DMS153 (cell line): ENCODE data around the gene CATSPERZ.

Experiments
- DNase-seq: peaks from one replicate; lab custom pipeline; 2025; lab: John Stamatoyannopoulos, UW

CATSPERZ gene

GRCh38 chr11:64299847-64300648 lies at the start of gene CATSPERZ:
CATSPERZ (plus strand) TSS chr11:64300358; CDS start chr11:64300411, 53 bp downstream.
- DNase-seq: no peak

GRCh38 chr11:64250415-64251015 lies 49.6 kb upstream of the CATSPERZ start:
- DNase-seq: no peak

- DNase-seq: no peak
Measured at GRCh38 chr11:64251016-64251752, 49.0 kb upstream of the CATSPERZ start, which contains the start of gene PLCB3. PLCB3 (plus strand) TSS chr11:64251530; CDS start chr11:64251650, 120 bp downstream.

- no peak for DNase-seq
Measured at GRCh38 chr11:64251753-64252002, 48.5 kb upstream of the CATSPERZ start.

- no peak for DNase-seq
Measured at GRCh38 chr11:64252003-64252872, 47.9 kb upstream of the CATSPERZ start.

GRCh38 chr11:64253043-64253442 lies 47.1 kb upstream of the CATSPERZ start:
- no peak for DNase-seq

GRCh38 chr11:64253481-64253880 lies 46.7 kb upstream of the CATSPERZ start:
- DNase-seq: no peak

GRCh38 chr11:64254326-64254725 lies 45.8 kb upstream of the CATSPERZ start:
- no peak for DNase-seq

- no peak for DNase-seq
Measured at GRCh38 chr11:64255135-64256128, 44.7 kb upstream of the CATSPERZ start.

- no peak for DNase-seq
Measured at GRCh38 chr11:64256300-64256699, 43.9 kb upstream of the CATSPERZ start.

- no peak for DNase-seq
Measured at GRCh38 chr11:64258356-64258755, 41.8 kb upstream of the CATSPERZ start.

- DNase-seq: no peak
Measured at GRCh38 chr11:64258946-64259532, 41.1 kb upstream of the CATSPERZ start.

GRCh38 chr11:64259533-64260067 lies 40.6 kb upstream of the CATSPERZ start:
- no peak for DNase-seq

- no peak for DNase-seq
Measured at GRCh38 chr11:64260147-64260708, 39.9 kb upstream of the CATSPERZ start.

- DNase-seq: no peak
Measured at GRCh38 chr11:64261556-64262080, 38.5 kb upstream of the CATSPERZ start.

GRCh38 chr11:64262271-64263002 lies 37.7 kb upstream of the CATSPERZ start:
- DNase-seq: no peak

- DNase-seq: no peak
Measured at GRCh38 chr11:64263021-64263946, 36.9 kb upstream of the CATSPERZ start.

- no peak for DNase-seq
Measured at GRCh38 chr11:64263947-64264317, 36.2 kb upstream of the CATSPERZ start.
